ENCODE data around the gene MIEF1. TPM values are rescaled to one million over a fixed set of nuclear protein-coding genes. Genes with fewer than 3 reads are reported as not detected.

Gene MIEF1
- 27.3 TPM for polyA plus RNA-seq (2013, experiment 1 of 2)
- 27.0 TPM for polyA plus RNA-seq (2013, experiment 2 of 2)

DNA sequence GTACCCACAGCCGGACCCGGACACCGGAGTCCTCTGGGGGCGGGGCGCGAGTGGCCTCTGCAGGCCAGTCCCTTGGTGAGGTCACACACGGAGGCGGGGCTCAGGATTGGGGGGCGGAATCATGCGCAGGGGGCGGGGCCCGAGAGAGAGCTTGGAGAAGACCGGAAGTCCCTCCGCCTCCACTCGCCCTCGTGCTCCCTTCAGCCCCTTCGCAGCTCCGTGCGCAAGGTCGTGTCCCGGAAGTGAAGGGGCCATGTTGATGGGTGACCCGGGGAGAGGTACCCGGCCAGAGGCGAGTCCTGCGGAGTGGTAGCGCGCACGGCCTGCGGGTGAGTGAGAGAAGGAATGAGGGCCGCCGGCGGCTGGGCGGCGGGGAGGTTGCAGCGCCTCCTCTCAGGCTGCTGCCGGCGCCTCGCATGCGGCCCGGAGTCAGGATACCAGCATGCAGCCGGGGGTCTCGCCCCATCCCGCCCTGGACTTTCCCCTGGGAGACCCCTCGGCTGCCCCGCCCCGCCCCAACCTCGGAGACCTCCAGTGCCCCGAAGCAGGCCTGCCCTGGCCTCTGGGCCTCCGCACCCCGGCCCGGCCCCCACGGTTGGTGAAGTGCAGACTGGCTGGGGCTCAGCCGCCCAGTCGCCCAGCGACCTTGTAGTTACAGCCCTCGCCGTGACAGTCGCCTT, at the start of gene MIEF1:
TSS of gene MIEF1 (plus strand) at position 182 of the 680 bp plus-strand sequence. CDS start 9,005 bp downstream, outside the sequence.
- no peak within 1 kb of the TSS for H3K4ac ChIP-seq (ENCODE audit: low read length)
- peaks cover 9% of the 10 kb centered on the region for H3K79me1 ChIP-seq (ENCODE audit: low read depth, low read length)
- no peak within 1 kb of the TSS for H3K14ac ChIP-seq (ENCODE audit: low read length)
- H2AFZ ChIP-seq (ENCODE audit: low read length): peak within 1 kb of the TSS; percentile 88
- DNase-seq (ENCODE audit: low spot score): peak; percentile 97
- H2BK15ac ChIP-seq (ENCODE audit: low read length): peak within 1 kb of the TSS; percentile 83
- H3K9ac ChIP-seq (ENCODE audit: low read depth, low read length, poor library complexity): peak within 1 kb of the TSS; percentile 92
- peak within 1 kb of the TSS; percentile 56 for H2BK5ac ChIP-seq (ENCODE audit: low read length)
- peak within 1 kb of the TSS; percentile 75 for H3K23ac ChIP-seq (ENCODE audit: low read depth, low read length, poor library complexity)
- H4K91ac ChIP-seq (ENCODE audit: low read depth, low read length, poor library complexity): no peak within 1 kb of the TSS
- peak within 1 kb of the TSS; percentile 85 for H3K4me2 ChIP-seq (ENCODE audit: insufficient read depth, low read length, poor library complexity, severe bottlenecking)
- no peak within 1 kb of the TSS for H2BK120ac ChIP-seq (ENCODE audit: low read depth, low read length)
- no peaks in the 10 kb centered on the region for H3K27me3 ChIP-seq (ENCODE audit: control insufficient read depth in 3 of 3, insufficient read depth in 3 of 3, low read depth in 1 of 3, low read length in 3 of 3)
- H4K8ac ChIP-seq (ENCODE audit: low read depth, low read length): peak within 1 kb of the TSS; percentile 52
- peak within 1 kb of the TSS; percentile 83 for H3K27ac ChIP-seq (replicated peaks; ENCODE audit: low read length)
- no peaks in the 10 kb centered on the region for H3K9me3 ChIP-seq (replicated peaks in 1 of 2; ENCODE audit: control insufficient read depth in 2 of 2, insufficient read depth in 1 of 2, low read depth in 1 of 2, low read length in 2 of 2)
- peak within 1 kb of the TSS; percentile 57 for H2AK5ac ChIP-seq (ENCODE audit: low read depth, low read length)
- H3K4me1 ChIP-seq (ENCODE audit: control insufficient read depth in 2 of 2, insufficient read depth in 1 of 2, low read depth in 1 of 2, low read length in 2 of 2): peaks cover 14 to 20% of the 10 kb centered on the region in 2 donors
- WGBS, 2 donors (ENCODE audit: extremely low coverage in 2 of 2, insufficient read length in 2 of 2, insufficient replicate concordance in 1 of 2): no CpG with 5 or more reads among the region's 58 CpGs
- peak within 1 kb of the TSS; percentile 96 for H3K18ac ChIP-seq (ENCODE audit: low read length)
- peaks cover 25 to 38% of the 10 kb centered on the region in 2 donors for H3K36me3 ChIP-seq (replicated peaks in 1 of 2; ENCODE audit: control insufficient read depth in 2 of 2, insufficient read depth in 2 of 2, low read length in 2 of 2)
- peak within 1 kb of the TSS; percentile 98 for H2BK12ac ChIP-seq (ENCODE audit: low read length)
- H3K4me3 ChIP-seq (ENCODE audit: low read length in 2 of 2): peak within 1 kb of the TSS; percentile 95

DNA sequence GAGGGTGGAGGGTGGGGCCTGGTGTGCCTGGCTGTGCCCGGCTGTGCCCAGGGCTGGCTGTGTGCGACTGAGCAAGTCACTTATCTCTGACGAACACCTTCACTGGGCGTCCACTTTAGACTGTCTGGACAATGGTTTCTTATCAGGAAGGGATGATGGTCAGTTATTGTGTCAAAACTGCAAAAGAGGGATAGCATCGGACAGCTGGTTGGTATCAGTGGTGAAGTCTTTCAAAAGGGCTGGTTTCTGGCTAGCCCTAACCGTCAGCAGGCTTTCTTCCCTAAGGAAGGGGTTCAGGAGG, 49.4 kb upstream of the MIEF1 start:
- no peak for DNase-seq (ENCODE audit: low spot score)
- Histone ChIP-seq H3K14ac (ENCODE audit: low read length) (no peak overlapping the region), H3K4me3 (ENCODE audit: low read length in 2 of 2) (no peak overlapping the region), H2BK5ac (ENCODE audit: low read length) (no peak overlapping the region), H3K27me3 (ENCODE audit: control insufficient read depth in 3 of 3, insufficient read depth in 3 of 3, low read depth in 1 of 3, low read length in 3 of 3) (peaks cover 0 to 5% (median 3%) of the 10 kb centered on the region in 3 experiments), H3K9ac (ENCODE audit: low read depth, low read length, poor library complexity) (no peak overlapping the region), H2AK5ac (ENCODE audit: low read depth, low read length) (peak overlapping the region; percentile 100), H2BK120ac (ENCODE audit: low read depth, low read length) (peak overlapping the region; percentile 29), H2BK15ac (ENCODE audit: low read length) (peak overlapping the region; percentile 96), H3K4me2 (ENCODE audit: insufficient read depth, low read length, poor library complexity, severe bottlenecking) (no peak overlapping the region), H4K91ac (ENCODE audit: low read depth, low read length, poor library complexity) (no peak overlapping the region), H3K9me3 (replicated peaks in 1 of 2; ENCODE audit: control insufficient read depth in 2 of 2, insufficient read depth in 1 of 2, low read depth in 1 of 2, low read length in 2 of 2) (peaks cover 0 to 2% of the 10 kb centered on the region in 2 donors), H3K4ac (ENCODE audit: low read length) (no peak overlapping the region), H3K79me1 (ENCODE audit: low read depth, low read length) (peaks cover 5% of the 10 kb centered on the region), H3K4me1 (ENCODE audit: control insufficient read depth in 2 of 2, insufficient read depth in 1 of 2, low read depth in 1 of 2, low read length in 2 of 2) (peaks cover 31 to 36% of the 10 kb centered on the region in 2 donors), H3K18ac (ENCODE audit: low read length) (peak overlapping the region; percentile 33), H4K8ac (ENCODE audit: low read depth, low read length) (no peak overlapping the region), H3K36me3 (replicated peaks in 1 of 2; ENCODE audit: control insufficient read depth in 2 of 2, insufficient read depth in 2 of 2, low read length in 2 of 2) (no peaks in the 10 kb centered on the region), H2BK12ac (ENCODE audit: low read length) (no peak overlapping the region), H3K23ac (ENCODE audit: low read depth, low read length, poor library complexity) (no peak overlapping the region), H2AFZ (ENCODE audit: low read length) (no peak overlapping the region), H3K27ac (replicated peaks; ENCODE audit: low read length) (no peak overlapping the region)
- WGBS, 2 donors (ENCODE audit: extremely low coverage in 2 of 2, insufficient read length in 2 of 2, insufficient replicate concordance in 1 of 2): no CpG with 5 or more reads among the region's 6 CpGs

DNA sequence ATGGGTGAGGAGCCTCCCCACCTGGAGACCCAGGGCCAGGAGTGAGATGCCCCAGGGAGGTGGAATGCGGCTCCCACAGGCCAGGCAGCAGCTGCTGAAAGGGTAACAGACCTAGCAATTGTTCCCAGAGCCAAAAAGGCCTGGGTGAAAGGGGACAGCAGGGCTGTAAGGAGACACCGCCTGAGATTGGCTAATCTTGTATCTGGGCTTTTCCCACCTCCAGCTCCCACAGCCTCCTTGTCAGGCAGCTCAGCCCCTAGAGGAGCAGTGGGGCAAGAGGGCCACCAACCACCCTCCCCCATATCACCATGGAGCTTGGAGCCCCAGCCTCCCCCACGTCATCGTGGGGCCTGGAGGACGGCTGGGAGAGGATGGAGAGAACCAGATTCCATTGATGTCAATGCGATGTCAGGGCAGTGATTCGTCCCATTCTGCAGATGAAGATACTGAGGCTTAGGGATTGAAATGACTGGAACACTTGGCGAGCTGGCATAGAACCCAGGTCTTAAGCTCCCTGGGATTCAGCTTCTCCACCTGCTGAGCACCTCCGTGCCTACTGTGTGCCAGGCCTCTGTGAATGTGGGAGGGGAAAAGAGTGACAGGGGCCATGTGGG, 48.2 kb upstream of the MIEF1 start:
- Histone ChIP-seq H3K18ac (ENCODE audit: low read length) (peak overlapping the region; percentile 73), H3K14ac (ENCODE audit: low read length) (no peak overlapping the region), H4K91ac (ENCODE audit: low read depth, low read length, poor library complexity) (no peak overlapping the region), H2AFZ (ENCODE audit: low read length) (no peak overlapping the region), H3K4me1 (ENCODE audit: control insufficient read depth in 2 of 2, insufficient read depth in 1 of 2, low read depth in 1 of 2, low read length in 2 of 2) (peaks cover 31 to 34% of the 10 kb centered on the region in 2 donors), H2BK5ac (ENCODE audit: low read length) (no peak overlapping the region), H2BK12ac (ENCODE audit: low read length) (peak overlapping the region; percentile 33), H3K27me3 (ENCODE audit: control insufficient read depth in 3 of 3, insufficient read depth in 3 of 3, low read depth in 1 of 3, low read length in 3 of 3) (peaks cover 0 to 5% (median 5%) of the 10 kb centered on the region in 3 experiments), H3K4ac (ENCODE audit: low read length) (no peak overlapping the region), H2BK120ac (ENCODE audit: low read depth, low read length) (no peak overlapping the region), H4K8ac (ENCODE audit: low read depth, low read length) (no peak overlapping the region), H3K23ac (ENCODE audit: low read depth, low read length, poor library complexity) (no peak overlapping the region), H3K9me3 (replicated peaks in 1 of 2; ENCODE audit: control insufficient read depth in 2 of 2, insufficient read depth in 1 of 2, low read depth in 1 of 2, low read length in 2 of 2) (peaks cover 0 to 2% of the 10 kb centered on the region in 2 donors), H3K79me1 (ENCODE audit: low read depth, low read length) (peaks cover 11% of the 10 kb centered on the region), H3K4me2 (ENCODE audit: insufficient read depth, low read length, poor library complexity, severe bottlenecking) (no peak overlapping the region), H2BK15ac (ENCODE audit: low read length) (peak overlapping the region; percentile 40), H3K27ac (replicated peaks; ENCODE audit: low read length) (peak overlapping the region; percentile 69), H2AK5ac (ENCODE audit: low read depth, low read length) (peak overlapping the region; percentile 92), H3K36me3 (replicated peaks in 1 of 2; ENCODE audit: control insufficient read depth in 2 of 2, insufficient read depth in 2 of 2, low read length in 2 of 2) (no peaks in the 10 kb centered on the region), H3K9ac (ENCODE audit: low read depth, low read length, poor library complexity) (no peak overlapping the region), H3K4me3 (ENCODE audit: low read length in 2 of 2) (peak overlapping the region in 1 of 2 donors; percentile 28)
- DNase-seq (ENCODE audit: low spot score): no peak
- no CpG with 5 or more reads among the region's 9 CpGs for WGBS, 2 donors (ENCODE audit: extremely low coverage in 2 of 2, insufficient read length in 2 of 2, insufficient replicate concordance in 1 of 2)

DNA sequence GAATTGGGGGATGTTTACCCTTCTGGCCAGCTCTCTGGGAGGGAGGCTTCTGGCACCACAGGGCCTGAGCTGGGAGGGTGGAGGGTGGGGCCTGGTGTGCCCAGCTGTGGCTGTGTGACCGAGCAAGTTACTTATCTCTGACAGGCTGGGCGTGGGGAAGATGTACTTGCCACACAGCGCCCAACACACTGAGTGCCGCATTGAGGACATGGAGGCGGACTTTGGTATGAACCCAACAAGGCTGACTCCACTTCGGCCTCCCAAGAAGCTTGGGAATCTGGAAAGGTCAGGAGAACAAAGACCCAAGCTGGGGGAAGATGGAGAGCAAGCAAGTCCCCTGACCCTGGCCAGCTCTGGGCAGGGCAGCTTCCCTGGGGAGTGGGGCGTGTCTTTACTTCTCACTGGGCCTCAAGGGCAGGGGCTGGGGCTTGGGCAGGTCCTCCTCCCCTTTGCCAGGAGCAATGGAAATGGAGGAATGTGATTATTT, 47.7 kb upstream of the MIEF1 start:
- peaks cover 11% of the 10 kb centered on the region for H3K79me1 ChIP-seq (ENCODE audit: low read depth, low read length)
- no peak overlapping the region for H3K4ac ChIP-seq (ENCODE audit: low read length)
- no peak overlapping the region for H4K91ac ChIP-seq (ENCODE audit: low read depth, low read length, poor library complexity)
- H3K23ac ChIP-seq (ENCODE audit: low read depth, low read length, poor library complexity): no peak overlapping the region
- peak overlapping the region; percentile 92 for H2AK5ac ChIP-seq (ENCODE audit: low read depth, low read length)
- H2BK120ac ChIP-seq (ENCODE audit: low read depth, low read length): no peak overlapping the region
- no peak overlapping the region for H4K8ac ChIP-seq (ENCODE audit: low read depth, low read length)
- peaks cover 0 to 2% of the 10 kb centered on the region in 2 donors for H3K9me3 ChIP-seq (replicated peaks in 1 of 2; ENCODE audit: control insufficient read depth in 2 of 2, insufficient read depth in 1 of 2, low read depth in 1 of 2, low read length in 2 of 2)
- H3K27me3 ChIP-seq (ENCODE audit: control insufficient read depth in 3 of 3, insufficient read depth in 3 of 3, low read depth in 1 of 3, low read length in 3 of 3): peaks cover 0 to 5% (median 5%) of the 10 kb centered on the region in 3 experiments
- DNase-seq (ENCODE audit: low spot score): no peak
- peak overlapping the region in 1 of 2 donors; percentile 28 for H3K4me3 ChIP-seq (ENCODE audit: low read length in 2 of 2)
- H2AFZ ChIP-seq (ENCODE audit: low read length): peak overlapping the region; percentile 3
- peak overlapping the region; percentile 33 for H2BK12ac ChIP-seq (ENCODE audit: low read length)
- no peak overlapping the region for H3K14ac ChIP-seq (ENCODE audit: low read length)
- WGBS, 2 donors (ENCODE audit: extremely low coverage in 2 of 2, insufficient read length in 2 of 2, insufficient replicate concordance in 1 of 2): no CpG with 5 or more reads among the region's 7 CpGs
- no peaks in the 10 kb centered on the region for H3K36me3 ChIP-seq (replicated peaks in 1 of 2; ENCODE audit: control insufficient read depth in 2 of 2, insufficient read depth in 2 of 2, low read length in 2 of 2)
- peak overlapping the region; percentile 69 for H3K27ac ChIP-seq (replicated peaks; ENCODE audit: low read length)
- H2BK15ac ChIP-seq (ENCODE audit: low read length): no peak overlapping the region
- H3K4me2 ChIP-seq (ENCODE audit: insufficient read depth, low read length, poor library complexity, severe bottlenecking): no peak overlapping the region
- peak overlapping the region; percentile 69 for H3K18ac ChIP-seq (ENCODE audit: low read length)
- no peak overlapping the region for H3K9ac ChIP-seq (ENCODE audit: low read depth, low read length, poor library complexity)
- H2BK5ac ChIP-seq (ENCODE audit: low read length): no peak overlapping the region
- peaks cover 31 to 34% of the 10 kb centered on the region in 2 donors for H3K4me1 ChIP-seq (ENCODE audit: control insufficient read depth in 2 of 2, insufficient read depth in 1 of 2, low read depth in 1 of 2, low read length in 2 of 2)

All from neuronal stem cell (in vitro differentiated cells).